WTC11 (cell line): ENCODE measurements around the gene IL17RA.

Experiments used
- ATF6 ChIP-seq: sonication (generic); formaldehyde crosslinking; IDR thresholded peaks from 2 replicates; pipeline ENCODE4 v1.8.1; 2023; ENCODE audit warnings: mild to moderate bottlenecking, missing genetic modification reagents
- CTCF ChIP-seq: fragments of 200-600 bp; IDR thresholded peaks from 2 replicates; pipeline ENCODE4 v1.8.0; 2022; ENCODE audit warnings: antibody characterized with exemption
- NFE2L1 ChIP-seq: sonication (generic); formaldehyde crosslinking; IDR thresholded peaks from 2 replicates; pipeline ENCODE4 v1.8.1; 2023; ENCODE audit warnings: missing genetic modification reagents
- ZBTB21 ChIP-seq: sonication (generic); formaldehyde crosslinking; IDR thresholded peaks from 2 replicates; pipeline ENCODE4 v1.8.1; 2023; ENCODE audit warnings: mild to moderate bottlenecking, missing genetic modification reagents, borderline replicate concordance

- TF ChIP-seq CTCF (no peak), NFE2L1 (CRISPR knock-in tag) (no peak), ATF6 (no peak), ZBTB21 (CRISPR knock-in tag) (no peak)
Measured at GRCh38 chr22:17083811-17084441, 874 bp upstream of the IL17RA start.
